GM10266 (cell line): Measurements from ENCODE around the gene STON2.

Experiments
- DNase-seq: peaks from one replicate; pipeline ENCODE4 v3.0.0; 2012; ENCODE audit errors: extremely low spot score
- CTCF ChIP-seq: IDR thresholded peaks from 2 replicates; pipeline ENCODE4 v1.5.1; 2012; ENCODE audit warnings: mild to moderate bottlenecking, low read depth; ENCODE audit not compliant: control insufficient read depth, insufficient read depth; ENCODE audit errors: missing control alignments

STON2 gene

GRCh38 chr14:81406863-81407262 lies 6.7 kb upstream of the STON2 start:
- no peak for TF ChIP-seq CTCF
- no peak for DNase-seq

- TF ChIP-seq CTCF, result no peak
- no peak for DNase-seq
Measured at GRCh38 chr14:81402123-81402495, 2.0 kb upstream of the STON2 start.

GRCh38 chr14:81401420-81402122 lies 1.4 kb upstream of the STON2 start:
- TF ChIP-seq CTCF, result no peak
- no peak for DNase-seq

- DNase-seq, result no peak
- TF ChIP-seq CTCF, result no peak
Measured at GRCh38 chr14:81400852-81401251, 728 bp upstream of the STON2 start.

GRCh38 chr14:81398196-81398891 lies 1.8 kb downstream of the STON2 start:
- no peak for TF ChIP-seq CTCF

GRCh38 chr14:81396113-81396512 lies 4.0 kb downstream of the STON2 start:
- no peak for TF ChIP-seq CTCF
- DNase-seq, result no peak

More at GRCh38 chr14:81398196-81398891, 1.8 kb downstream of the STON2 start:
- no peak for DNase-seq

- no peak for DNase-seq
- no peak for TF ChIP-seq CTCF
Measured at GRCh38 chr14:81394739-81395138, 5.4 kb downstream of the STON2 start.
